Stomach (tissue), 4 donors: Measurements from ENCODE around the gene CLEC1A.

Experiments
- EP300 ChIP-seq: sonication (generic); formaldehyde crosslinking; IDR thresholded peaks from one replicate; pipeline ENCODE4 v1.6.1; 2017; ENCODE audit warnings: antibody characterized with exemption
- POLR2A ChIP-seq, 4 donors: fragments of 450-650 bp; IDR thresholded peaks; one replicate each; pipeline ENCODE4 v1.6.1; 2016; ENCODE audit warnings: antibody characterized with exemption in 4 of 4, control low read depth in 2 of 4, mild to moderate bottlenecking in 1 of 4, moderate library complexity in 1 of 4
- POLR2AphosphoS5 ChIP-seq, 3 donors: sonication (generic); formaldehyde crosslinking; IDR thresholded peaks; one replicate each; pipeline ENCODE4 v1.6.1; 2016; ENCODE audit warnings: antibody characterized with exemption in 3 of 3
- TF ChIP-seq, protein P1 (sequence below), 7 experiments: fragments of 450-650 bp in 4 of 7; fragments of 200-600 bp in 3 of 7; sonication (generic) in 3 of 7; IDR thresholded peaks; one replicate each; pipeline ENCODE4 v1.5.1; 2016 to 2019; ENCODE audit warnings: antibody characterized with exemption in 7 of 7, control low read depth in 2 of 7, mild to moderate bottlenecking in 1 of 7

DNA sequence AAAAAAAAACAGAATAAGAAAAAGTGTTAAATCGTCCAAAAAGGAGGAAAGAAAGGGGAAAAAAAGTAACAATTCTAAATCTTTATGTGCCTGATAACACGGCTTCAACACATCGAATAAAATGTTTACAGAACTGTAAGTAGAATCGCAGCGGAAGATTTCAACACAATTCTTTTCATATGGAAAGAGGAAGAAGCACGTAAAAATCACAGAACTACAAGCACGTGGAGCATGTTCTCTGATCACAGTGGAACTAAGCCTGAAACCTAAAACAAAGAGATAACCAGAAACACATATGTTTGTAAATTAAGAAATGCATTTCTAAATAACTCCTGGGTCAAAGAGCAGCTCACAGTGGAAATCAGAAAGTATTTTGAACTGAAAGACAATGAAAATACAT lies 22.5 kb upstream of the CLEC1A start:
- TF ChIP-seq, protein P1, sequence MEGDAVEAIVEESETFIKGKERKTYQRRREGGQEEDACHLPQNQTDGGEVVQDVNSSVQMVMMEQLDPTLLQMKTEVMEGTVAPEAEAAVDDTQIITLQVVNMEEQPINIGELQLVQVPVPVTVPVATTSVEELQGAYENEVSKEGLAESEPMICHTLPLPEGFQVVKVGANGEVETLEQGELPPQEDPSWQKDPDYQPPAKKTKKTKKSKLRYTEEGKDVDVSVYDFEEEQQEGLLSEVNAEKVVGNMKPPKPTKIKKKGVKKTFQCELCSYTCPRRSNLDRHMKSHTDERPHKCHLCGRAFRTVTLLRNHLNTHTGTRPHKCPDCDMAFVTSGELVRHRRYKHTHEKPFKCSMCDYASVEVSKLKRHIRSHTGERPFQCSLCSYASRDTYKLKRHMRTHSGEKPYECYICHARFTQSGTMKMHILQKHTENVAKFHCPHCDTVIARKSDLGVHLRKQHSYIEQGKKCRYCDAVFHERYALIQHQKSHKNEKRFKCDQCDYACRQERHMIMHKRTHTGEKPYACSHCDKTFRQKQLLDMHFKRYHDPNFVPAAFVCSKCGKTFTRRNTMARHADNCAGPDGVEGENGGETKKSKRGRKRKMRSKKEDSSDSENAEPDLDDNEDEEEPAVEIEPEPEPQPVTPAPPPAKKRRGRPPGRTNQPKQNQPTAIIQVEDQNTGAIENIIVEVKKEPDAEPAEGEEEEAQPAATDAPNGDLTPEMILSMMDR (IDR thresholded peaks at IDR 0.05), result no peak
- TF ChIP-seq POLR2A (IDR thresholded peaks at IDR 0.05) (no peak), EP300 (no peak), POLR2AphosphoS5 (IDR thresholded peaks at IDR 0.05) (no peak)
